ENCODE measurements around the gene ARHGAP15. TPM values are rescaled to one million over a fixed set of nuclear protein-coding genes. Genes with fewer than 3 reads are reported as not detected.
A peak's percentile ranks its signal among the peaks of the same experiment; 100 is the strongest.

ARHGAP15 gene
- total and polyA plus RNA-seq, 2 experiments from 2014 or later: 0.26 TPM; not detected in 1

DNA sequence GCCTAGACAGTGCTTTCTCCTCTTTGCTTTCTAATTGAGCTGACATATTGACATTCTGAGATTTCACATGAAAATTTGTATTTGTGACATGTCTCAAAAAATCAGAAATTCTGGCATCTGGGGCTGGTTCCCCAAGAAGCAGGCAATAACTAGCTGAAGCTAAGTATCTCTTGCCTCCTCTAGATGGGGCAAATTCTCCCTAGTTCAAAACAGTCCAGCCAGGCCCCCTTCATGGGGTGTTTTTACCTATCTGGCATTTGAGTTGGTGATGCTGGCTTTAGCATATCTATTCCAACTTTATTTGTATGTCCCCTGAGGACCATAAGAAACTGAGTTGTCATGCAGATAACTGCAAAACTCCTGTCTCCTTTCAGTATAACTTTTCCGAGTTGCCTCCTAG lies 39.9 kb downstream of the ARHGAP15 start:
- Histone ChIP-seq H4K20me1 (replicated peaks; ENCODE audit: insufficient read depth) (no peaks in the 10 kb centered on the region), H3K4me2 (no peak overlapping the region), H2AFZ (no peak overlapping the region), H3K4me3 (no peak overlapping the region), H3K27me3 (ENCODE audit: insufficient read depth) (no peaks in the 10 kb centered on the region), H3K36me3 (ENCODE audit: insufficient read depth) (no peaks in the 10 kb centered on the region), H3K79me2 (replicated peaks; ENCODE audit: insufficient read depth) (no peaks in the 10 kb centered on the region), H3K27ac (ENCODE audit: low read depth) (no peak overlapping the region), H3F3A (replicated peaks; ENCODE audit: low read depth) (no peaks in the 10 kb centered on the region), H3K9me2 (ENCODE audit: insufficient read depth) (no peaks in the 10 kb centered on the region), H3K4me1 (ENCODE audit: insufficient read depth) (peaks cover 9% of the 10 kb centered on the region)
- no peak for TF ChIP-seq EZH2phosphoT487 (IDR thresholded peaks at IDR 0.05; ENCODE audit: unreplicated experiment)
- TF ChIP-seq, protein P1, sequence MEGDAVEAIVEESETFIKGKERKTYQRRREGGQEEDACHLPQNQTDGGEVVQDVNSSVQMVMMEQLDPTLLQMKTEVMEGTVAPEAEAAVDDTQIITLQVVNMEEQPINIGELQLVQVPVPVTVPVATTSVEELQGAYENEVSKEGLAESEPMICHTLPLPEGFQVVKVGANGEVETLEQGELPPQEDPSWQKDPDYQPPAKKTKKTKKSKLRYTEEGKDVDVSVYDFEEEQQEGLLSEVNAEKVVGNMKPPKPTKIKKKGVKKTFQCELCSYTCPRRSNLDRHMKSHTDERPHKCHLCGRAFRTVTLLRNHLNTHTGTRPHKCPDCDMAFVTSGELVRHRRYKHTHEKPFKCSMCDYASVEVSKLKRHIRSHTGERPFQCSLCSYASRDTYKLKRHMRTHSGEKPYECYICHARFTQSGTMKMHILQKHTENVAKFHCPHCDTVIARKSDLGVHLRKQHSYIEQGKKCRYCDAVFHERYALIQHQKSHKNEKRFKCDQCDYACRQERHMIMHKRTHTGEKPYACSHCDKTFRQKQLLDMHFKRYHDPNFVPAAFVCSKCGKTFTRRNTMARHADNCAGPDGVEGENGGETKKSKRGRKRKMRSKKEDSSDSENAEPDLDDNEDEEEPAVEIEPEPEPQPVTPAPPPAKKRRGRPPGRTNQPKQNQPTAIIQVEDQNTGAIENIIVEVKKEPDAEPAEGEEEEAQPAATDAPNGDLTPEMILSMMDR (conservative IDR thresholded peaks at IDR 0.05; ENCODE audit: low read depth in 2 of 2): peak; percentile 31; a peak in 3 of 4 replicates
- H3K27ac Mint-ChIP-seq: no peak overlapping the region
- H3K36me3 Mint-ChIP-seq (ENCODE audit: low read depth): no peaks in the 10 kb centered on the region
- ATAC-seq (peak; percentile 52; the same call in 2 of the 3 replicates), DNase-seq (ENCODE audit: low spot score) (peak; percentile 20)
- H3K4me1 Mint-ChIP-seq: peaks cover 26% of the 10 kb centered on the region
- no peaks in the 10 kb centered on the region; the same call in 2 of the 3 replicates for H3K9me3 Mint-ChIP-seq
- no peak overlapping the region for H3K4me3 Mint-ChIP-seq
- H3K27me3 Mint-ChIP-seq (ENCODE audit: insufficient read depth, low read depth, poor library complexity): no peaks in the 10 kb centered on the region

DNA sequence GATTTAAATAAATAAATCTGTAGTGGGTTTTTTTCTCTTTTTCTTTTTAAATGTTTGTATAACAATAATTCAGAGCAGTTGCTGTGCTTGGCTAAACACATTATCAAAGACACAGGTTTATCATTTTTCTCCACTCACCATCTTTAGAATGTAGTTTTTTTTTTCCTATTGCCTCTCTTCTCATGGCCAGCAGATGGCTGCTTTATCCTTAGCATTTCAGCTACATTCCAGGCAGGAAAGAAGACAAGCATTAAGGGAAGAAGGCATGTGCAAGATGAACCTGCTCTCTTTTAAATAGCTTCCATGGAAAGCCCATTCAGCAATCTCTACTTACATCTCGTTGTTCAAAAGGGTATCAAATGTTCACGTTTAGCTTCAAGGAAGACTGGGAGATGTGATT lies 42.6 kb downstream of the ARHGAP15 start:
- Mint-ChIP-seq H3K36me3 (ENCODE audit: low read depth) (no peaks in the 10 kb centered on the region), H3K4me1 (peaks cover 26% of the 10 kb centered on the region)

More for the DNA sequence above, 42.6 kb downstream of the ARHGAP15 start:
- ATAC-seq (peak; percentile 65; the same call in 2 of the 3 replicates), DNase-seq (ENCODE audit: low spot score) (peak; percentile 51)
- Mint-ChIP-seq H3K4me3 (no peak overlapping the region), H3K27ac (peak overlapping the region; percentile 3; the same call in 1 of the 2 replicates), H3K9me3 (no peaks in the 10 kb centered on the region; the same call in 2 of the 3 replicates), H3K27me3 (ENCODE audit: insufficient read depth, low read depth, poor library complexity) (no peaks in the 10 kb centered on the region)
- H4K20me1 ChIP-seq (replicated peaks; ENCODE audit: insufficient read depth): no peaks in the 10 kb centered on the region
- H3K4me3 ChIP-seq: no peak overlapping the region
- H3K4me1 ChIP-seq (ENCODE audit: insufficient read depth): peaks cover 9% of the 10 kb centered on the region
- H3K36me3 ChIP-seq (ENCODE audit: insufficient read depth): no peaks in the 10 kb centered on the region
- no peak for TF ChIP-seq CREB1 (CRISPR knock-in tag; IDR thresholded peaks at IDR 0.05; ENCODE audit: low read depth)
- TF ChIP-seq, protein P1 (conservative IDR thresholded peaks at IDR 0.05; ENCODE audit: low read depth in 2 of 2): peak; percentile 54 to 70
- TF ChIP-seq, protein P2, sequence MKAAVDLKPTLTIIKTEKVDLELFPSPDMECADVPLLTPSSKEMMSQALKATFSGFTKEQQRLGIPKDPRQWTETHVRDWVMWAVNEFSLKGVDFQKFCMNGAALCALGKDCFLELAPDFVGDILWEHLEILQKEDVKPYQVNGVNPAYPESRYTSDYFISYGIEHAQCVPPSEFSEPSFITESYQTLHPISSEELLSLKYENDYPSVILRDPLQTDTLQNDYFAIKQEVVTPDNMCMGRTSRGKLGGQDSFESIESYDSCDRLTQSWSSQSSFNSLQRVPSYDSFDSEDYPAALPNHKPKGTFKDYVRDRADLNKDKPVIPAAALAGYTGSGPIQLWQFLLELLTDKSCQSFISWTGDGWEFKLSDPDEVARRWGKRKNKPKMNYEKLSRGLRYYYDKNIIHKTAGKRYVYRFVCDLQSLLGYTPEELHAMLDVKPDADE (IDR thresholded peaks at IDR 0.05): no peak
- no peak overlapping the region for H3K27ac ChIP-seq (ENCODE audit: low read depth)
- H3K9me2 ChIP-seq (ENCODE audit: insufficient read depth): no peaks in the 10 kb centered on the region
- H3F3A ChIP-seq (replicated peaks; ENCODE audit: low read depth): no peaks in the 10 kb centered on the region
- no peak overlapping the region for H3K4me2 ChIP-seq
- no peak overlapping the region for H2AFZ ChIP-seq
- H3K27me3 ChIP-seq (ENCODE audit: insufficient read depth): no peaks in the 10 kb centered on the region
- no peaks in the 10 kb centered on the region for H3K79me2 ChIP-seq (replicated peaks; ENCODE audit: insufficient read depth)

Data from GM23338 (cell line).